Ramos (cell line): ENCODE data around the gene LNPEP.
"Not testable (repeated sequence)": the region's sequence is repeated elsewhere in the genome, so short reads cannot be mapped to it uniquely, and the experiment has no call there.

Experiments
- in situ Hi-C: fragments of 300-500 bp; cut with MboI; formaldehyde crosslinking; loops from one replicate; pipeline ENCODE4 v1.14.3; 2022; ENCODE audit warnings: low sequenced_read_pairs; ENCODE audit not compliant: unreplicated experiment

LNPEP gene

GRCh38 chr5:96928931-96929708 is 6.8 kb upstream of the LNPEP start:
- in situ Hi-C loops: no loop called here

DNA sequence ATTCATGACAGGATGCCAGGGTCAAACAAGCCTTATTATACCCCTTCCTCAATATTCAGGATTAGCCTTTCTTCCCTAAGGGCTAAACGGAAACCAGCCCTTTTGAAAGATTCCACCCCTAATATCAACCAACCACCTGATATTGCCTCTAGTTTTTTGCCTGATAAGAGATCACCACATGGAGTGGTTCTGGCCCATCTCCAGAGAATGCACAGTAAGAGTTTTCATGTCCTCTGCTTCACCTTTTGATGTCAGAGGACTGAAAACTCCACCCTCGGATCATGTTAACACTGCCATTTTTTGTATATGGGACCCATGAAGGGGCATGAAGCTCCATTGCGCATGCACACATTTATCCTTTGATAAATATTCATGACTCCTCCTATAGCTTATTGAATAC is 5.8 kb upstream of the LNPEP start:
- in situ Hi-C loops: no loop called here

GRCh38 chr5:96930589-96930988 is 5.3 kb upstream of the LNPEP start:
- in situ Hi-C loops: no loop called here

DNA sequence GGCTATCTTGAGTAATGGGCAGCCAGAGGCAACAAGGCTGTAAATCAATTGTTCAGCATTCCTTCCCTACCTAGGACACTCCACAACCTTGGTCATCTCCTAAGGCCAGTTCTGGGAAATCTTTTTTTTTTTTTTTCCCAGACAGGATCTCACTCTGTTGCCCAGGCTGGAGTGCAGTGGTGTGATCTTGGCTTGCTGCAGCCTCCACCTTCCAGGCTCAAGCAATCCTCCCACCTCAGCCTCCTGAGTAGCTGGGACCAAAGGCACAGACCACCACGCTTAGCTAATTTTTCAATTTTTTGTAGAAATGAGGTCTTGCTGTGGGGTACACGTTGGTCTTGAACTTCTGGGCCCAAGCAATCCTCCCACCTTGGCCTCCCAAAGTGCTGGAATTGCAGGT is 4.8 kb upstream of the LNPEP start:
- in situ Hi-C loops: not testable (repeated sequence)

GRCh38 chr5:96931605-96932004 is 4.3 kb upstream of the LNPEP start:
- in situ Hi-C loops: no loop called here

DNA sequence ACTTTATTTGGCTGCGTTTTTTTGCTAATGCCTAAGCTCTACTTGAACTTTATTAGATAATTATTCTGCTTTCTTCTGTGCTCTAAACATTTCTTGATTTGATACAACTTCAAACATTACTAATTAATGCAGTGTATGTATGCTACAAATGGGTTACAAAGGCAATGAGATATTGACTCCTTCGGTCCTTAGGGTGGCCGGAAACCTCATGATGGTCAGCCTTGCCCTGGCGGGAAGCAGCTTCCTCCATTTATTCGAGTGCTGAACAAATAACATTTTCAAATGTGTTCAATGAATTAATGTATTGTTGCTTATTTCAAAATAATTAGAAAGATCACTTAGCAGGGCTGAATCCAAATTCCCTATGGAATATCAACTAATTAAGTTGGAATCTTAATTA is 3.9 kb upstream of the LNPEP start:
- in situ Hi-C loops: no loop called here

GRCh38 chr5:96933764-96934707 is 1.8 kb upstream of the LNPEP start:
- in situ Hi-C loops: no loop called here

DNA sequence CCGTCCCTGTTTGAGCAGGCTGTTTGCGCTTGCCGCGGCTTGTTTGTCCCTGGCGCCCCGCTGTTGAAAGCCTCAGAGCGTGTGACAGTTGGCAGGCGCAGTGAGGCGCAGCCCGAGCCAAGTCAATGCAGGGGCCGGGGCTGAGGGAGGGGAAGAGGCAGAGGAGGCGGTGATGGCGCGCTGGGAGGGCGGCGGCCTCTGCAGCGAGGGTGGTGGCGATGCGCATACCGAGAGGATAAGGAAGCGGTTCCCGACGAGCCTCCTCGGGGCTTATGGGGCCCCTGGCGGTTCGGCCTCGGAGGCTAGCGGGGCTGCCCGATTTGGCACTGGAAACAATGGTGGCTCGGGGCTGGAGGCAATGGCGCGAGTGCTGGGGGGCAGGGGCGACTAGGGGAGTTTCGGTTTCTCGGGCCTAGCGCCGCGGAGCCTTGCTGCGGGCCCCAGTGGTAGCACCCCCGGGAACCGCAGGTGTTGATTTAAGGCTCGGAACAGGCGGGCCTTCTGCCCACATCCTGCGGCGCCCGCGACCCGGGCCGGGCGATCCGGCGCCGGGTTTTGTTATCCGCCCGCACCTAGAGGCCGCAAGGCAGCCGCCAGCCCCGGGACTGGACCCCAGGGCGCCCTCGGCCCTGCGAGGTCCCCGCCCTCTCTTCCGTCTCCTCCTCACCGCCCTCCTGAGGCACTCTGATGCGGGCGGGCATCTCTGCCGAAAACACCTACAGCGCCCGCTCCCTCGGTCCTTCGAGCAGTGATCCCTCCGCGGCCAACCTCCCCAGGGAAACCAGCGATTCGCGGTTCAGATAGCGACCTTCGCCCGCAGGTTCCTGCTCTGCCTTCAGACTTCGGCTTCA is 947 bp upstream of the LNPEP start:
- in situ Hi-C loops: no loop called here

DNA sequence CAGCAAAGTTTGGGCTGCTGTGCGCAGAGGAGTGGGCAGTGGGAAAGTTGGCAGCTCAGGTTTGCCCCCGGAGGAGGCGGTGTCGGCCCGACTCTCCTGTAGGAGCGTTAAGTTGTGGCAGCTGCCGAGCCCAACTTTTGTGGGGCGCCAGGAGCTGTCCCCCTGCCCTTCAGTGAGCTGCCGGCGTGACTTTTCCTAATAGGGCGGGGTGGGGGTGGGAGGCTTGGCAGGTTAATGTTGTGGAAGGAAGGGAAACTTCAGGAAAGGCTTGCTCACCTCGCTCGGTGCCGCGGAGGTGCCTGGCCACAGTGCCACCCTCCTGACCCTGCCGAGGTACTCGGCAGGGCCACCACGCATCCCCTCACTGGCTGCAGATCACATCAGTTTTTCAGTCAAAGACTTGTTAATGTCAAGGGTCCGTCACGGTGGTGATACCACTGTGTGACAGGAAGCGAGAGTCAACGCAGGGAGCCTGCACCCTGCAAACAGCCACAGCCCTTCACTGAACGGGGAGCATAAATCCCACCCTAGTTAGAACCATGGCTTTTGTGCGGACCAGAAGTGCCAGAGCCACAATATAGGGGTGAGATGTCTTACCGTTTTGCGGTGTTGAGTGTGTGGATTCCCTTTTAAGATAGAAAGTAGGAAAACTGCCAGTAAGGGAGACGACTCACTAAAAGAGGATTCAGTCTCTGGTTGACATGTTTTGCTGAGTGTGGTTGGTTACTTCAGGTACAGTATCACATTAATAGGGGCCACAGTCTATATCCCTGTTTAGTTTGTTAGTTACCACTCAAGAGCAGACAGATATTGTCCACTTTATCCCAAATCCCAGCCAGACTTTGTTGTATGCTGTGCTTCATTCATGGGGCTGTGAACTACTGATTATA is 796 bp downstream of the LNPEP start:
- in situ Hi-C loops: no loop called here

DNA sequence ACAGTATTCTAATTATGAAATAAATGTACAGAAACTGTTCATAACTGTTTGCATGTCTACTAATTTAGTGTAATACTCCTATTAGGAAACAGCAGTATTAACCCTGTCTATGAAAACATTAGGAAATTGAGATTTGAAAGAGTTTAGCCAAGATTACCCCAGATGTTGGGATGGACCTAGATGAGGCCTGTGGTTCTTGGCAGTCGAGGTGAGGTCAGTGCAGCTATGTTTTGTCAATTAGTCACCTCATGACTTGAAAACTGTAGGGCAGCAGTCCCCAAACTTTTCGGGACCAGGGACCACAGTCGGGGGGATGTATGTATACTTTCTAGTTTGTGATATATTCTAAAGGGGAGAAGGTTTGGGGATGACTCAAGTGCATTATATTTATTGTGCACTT is 4.7 kb downstream of the LNPEP start:
- in situ Hi-C loops: no loop called here

- in situ Hi-C loops: no loop called here
Measured at GRCh38 chr5:96941140-96941539, 5.3 kb downstream of the LNPEP start.

DNA sequence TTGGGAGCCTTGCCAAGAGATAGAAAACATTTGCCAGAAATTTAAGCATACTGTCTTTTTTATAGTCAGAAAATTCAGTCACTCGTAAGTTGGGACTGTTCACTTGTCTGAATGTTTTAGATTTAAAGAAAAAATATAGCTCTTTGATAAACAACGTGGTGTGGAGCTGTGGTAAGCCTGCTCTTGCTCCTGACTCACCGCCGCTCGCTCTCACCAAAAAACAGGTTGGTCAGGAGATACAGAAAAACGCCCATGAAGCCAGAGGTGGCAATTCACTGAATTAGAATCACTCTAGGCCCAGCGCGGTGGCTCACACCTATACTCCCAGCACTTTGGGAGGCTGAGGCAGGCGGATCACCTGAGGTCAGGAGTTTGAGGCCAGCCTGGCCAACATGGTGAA is 6.2 kb downstream of the LNPEP start:
- in situ Hi-C loops: no loop called here

DNA sequence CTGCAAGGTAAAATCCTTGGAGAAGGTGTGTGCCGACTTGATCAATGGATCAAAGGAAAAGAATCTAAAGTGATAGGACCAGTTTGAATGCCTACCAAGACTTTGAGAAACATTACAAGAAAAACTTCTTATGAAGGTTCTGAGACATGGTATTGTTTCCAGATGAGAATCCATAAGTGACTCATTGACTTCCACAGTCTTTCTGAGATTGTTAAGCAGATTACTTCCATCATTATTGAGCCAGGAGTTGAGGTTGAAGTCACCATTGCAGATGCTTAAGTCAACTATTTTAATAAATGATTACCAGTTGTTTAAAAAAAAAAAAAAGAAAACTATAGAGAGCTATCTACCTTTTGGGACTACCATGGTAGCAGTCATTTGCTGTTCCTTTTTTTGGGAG is 7.0 kb downstream of the LNPEP start:
- in situ Hi-C loops: no loop called here

GRCh38 chr5:96943799-96944198 is 7.9 kb downstream of the LNPEP start:
- in situ Hi-C loops: no loop called here

DNA sequence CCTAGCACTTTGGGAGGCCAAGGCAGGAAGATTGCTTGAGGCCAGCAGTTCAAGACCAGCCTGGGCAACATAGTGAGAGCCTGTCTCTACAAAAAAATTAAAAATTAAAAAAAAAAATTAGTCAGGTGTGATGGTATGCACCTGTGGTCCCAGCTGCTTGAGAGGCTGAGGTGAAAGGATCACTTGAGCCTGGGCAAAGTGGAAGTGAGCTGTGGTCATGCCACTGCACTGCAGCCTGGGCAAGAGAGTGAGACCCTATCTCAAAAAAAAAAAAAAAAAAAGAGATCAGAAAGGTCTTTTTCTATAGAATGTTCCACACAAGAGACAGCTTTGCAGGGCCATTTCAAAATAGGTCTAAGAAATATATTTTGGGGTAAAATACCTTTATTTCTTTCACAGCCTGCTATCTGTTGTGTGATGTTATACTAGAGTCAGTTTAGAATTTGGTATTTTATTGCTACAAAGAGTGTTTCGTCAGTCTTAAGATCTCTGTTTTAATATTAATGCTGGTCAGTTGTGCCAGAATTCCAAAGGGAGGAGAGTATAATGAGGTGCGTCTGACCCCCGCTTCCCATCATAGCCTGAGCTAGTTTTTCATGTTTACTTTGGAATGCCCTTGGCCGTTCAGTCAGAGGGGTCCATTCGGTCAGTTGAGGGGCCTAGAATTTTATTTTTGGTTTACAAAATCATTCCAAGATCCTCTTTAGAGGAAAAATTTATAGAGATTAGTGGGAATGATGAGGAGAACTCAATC is 9.4 kb downstream of the LNPEP start:
- in situ Hi-C loops: no loop called here

DNA sequence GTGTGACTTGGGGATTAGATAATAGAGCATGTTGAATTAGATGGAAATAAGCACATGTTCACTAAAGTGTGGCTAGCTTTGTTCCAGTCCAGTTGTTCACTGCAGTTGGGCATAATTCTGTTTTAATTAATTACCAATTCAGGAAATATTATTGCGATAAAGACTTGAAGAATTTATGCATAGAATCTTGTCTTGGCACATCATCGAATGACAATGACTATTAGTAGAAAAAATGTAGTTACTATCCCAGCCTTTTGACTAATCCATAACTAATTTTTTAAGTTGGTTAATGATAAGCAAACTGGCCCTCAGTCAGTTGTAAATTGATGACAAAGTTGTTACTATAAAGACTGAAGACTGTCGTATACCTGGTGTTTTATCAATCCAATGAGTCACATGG is 10.5 kb downstream of the LNPEP start:
- in situ Hi-C loops: no loop called here

DNA sequence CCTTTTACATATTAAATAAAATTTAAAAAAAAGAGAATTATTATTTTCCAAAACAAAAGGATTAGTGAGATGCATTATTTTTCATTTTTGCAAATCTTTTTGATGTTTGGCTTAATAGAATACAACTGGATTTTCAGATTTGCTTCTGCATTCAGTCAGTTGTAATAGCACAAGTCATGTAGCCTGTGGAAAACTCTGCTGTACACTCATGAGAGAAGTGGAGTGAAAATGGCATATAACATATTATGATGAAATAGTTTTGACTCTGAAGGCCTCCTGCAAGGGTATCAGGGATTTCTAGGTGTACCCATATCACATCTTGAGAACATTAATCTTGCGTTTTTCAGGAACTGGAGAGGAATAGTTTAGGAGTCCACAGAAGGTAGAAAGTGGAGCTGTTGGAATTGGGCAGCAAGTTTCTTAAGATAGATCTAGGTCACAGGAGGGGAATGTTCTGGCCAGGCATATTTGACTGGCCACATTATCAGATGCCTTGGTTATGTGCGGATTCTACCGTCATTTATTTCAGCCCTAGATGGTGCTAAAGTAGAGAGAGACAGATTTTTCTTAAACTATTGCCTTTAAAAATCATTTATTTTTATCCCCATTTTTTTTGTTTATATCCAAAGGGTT is 16.4 kb downstream of the LNPEP start:
- in situ Hi-C loops: no loop called here

- in situ Hi-C loops: no loop called here
Measured at GRCh38 chr5:96952974-96953730, 17.3 kb downstream of the LNPEP start.
